Stimulated activated CD8-positive, alpha-beta memory T cell treated with anti-CD3 and anti-CD28 coated beads, Interleukin-12 subunit alpha, Interleukin-12 subunit beta, amount 100 ng/mL, for 24 hours (primary cell): ENCODE data around the gene TMEM259.

Experiments
- DNase-seq: peaks from one replicate; pipeline ENCODE4 v3.0.0-alpha.2; 2020; ENCODE audit errors: extremely low read depth

TMEM259 gene

GRCh38 chr19:988510-988909 is 32.4 kb downstream of the TMEM259 start:
- DNase-seq, result no peak

GRCh38 chr19:988081-988480 is 32.8 kb downstream of the TMEM259 start:
- no peak for DNase-seq

GRCh38 chr19:986083-986482 is 34.8 kb downstream of the TMEM259 start:
- no peak for DNase-seq

GRCh38 chr19:984165-984967 is 36.6 kb downstream of the TMEM259 start, which contains the start of gene WDR18:
Gene WDR18, plus strand, starts transcription at chr19:984345. Its CDS starts 9 bp downstream, at chr19:984354.
- DNase-seq, result peak; percentile 77

- peak; percentile 47 for DNase-seq
Observed at GRCh38 chr19:982567-983170, 38.3 kb downstream of the TMEM259 start.

GRCh38 chr19:980133-980998 is 40.6 kb downstream of the TMEM259 start:
- DNase-seq, result no peak

GRCh38 chr19:979318-979741 is 41.6 kb downstream of the TMEM259 start:
- no peak for DNase-seq

- no peak for DNase-seq
Observed at GRCh38 chr19:977058-977464, 43.9 kb downstream of the TMEM259 start.

GRCh38 chr19:976476-976875 is 44.4 kb downstream of the TMEM259 start:
- no peak for DNase-seq

GRCh38 chr19:974564-975257 is 46.2 kb downstream of the TMEM259 start:
- no peak for DNase-seq

GRCh38 chr19:973726-974563 is 47.0 kb downstream of the TMEM259 start:
- no peak for DNase-seq

- no peak for DNase-seq
Observed at GRCh38 chr19:972281-972680, 48.6 kb downstream of the TMEM259 start.

- no peak for DNase-seq
Observed at GRCh38 chr19:971795-972194, 49.1 kb downstream of the TMEM259 start.

- no peak for DNase-seq
Observed at GRCh38 chr19:970695-971094, 50.2 kb downstream of the TMEM259 start.

- DNase-seq, result no peak
Observed at GRCh38 chr19:966485-967088, 54.3 kb downstream of the TMEM259 start.

GRCh38 chr19:964761-965694 is 55.9 kb downstream of the TMEM259 start:
- no peak for DNase-seq

GRCh38 chr19:964116-964520 is 56.8 kb downstream of the TMEM259 start:
- no peak for DNase-seq

- DNase-seq, result no peak
Observed at GRCh38 chr19:963486-963951, 57.4 kb downstream of the TMEM259 start.
